Measurements from ENCODE around the gene ZMYND8.

DNA sequence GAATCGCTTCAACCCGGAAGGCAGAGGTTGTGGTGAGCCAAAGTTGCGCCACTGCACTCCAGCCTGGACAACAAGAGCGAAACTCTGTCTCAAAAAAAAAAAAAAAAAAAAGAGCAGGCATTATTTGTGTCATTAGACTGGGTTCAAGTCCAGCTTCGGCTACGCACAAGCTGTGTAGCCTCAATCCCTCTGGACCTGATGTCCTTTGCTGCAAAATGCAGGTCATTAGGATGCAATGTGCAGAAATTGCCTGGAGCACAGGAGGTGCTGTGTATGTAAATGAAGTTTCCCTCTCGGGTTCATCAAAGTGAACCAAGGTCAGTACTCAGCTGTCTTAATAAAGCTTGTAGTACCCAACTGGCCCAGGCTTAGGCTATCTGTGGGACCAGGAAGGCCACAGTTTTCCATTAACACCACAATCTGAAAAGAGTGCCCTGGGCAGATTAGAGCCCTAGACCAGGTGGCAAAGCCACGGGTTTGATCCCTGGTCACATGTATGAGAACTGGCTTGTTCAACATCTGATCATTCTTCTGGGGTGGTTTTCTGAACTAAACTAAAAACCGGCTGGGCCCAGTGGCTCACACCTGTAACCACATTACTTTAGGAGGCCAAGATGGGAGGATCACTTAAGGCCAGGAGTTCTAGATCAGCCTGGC lies 155.3 kb downstream of the ZMYND8 start:
- TF ChIP-seq POLR2A (IDR thresholded peaks at IDR 0.05): no peak
- TF ChIP-seq POLR2AphosphoS5 (IDR thresholded peaks at IDR 0.05): no peak
- TF ChIP-seq, protein P1, sequence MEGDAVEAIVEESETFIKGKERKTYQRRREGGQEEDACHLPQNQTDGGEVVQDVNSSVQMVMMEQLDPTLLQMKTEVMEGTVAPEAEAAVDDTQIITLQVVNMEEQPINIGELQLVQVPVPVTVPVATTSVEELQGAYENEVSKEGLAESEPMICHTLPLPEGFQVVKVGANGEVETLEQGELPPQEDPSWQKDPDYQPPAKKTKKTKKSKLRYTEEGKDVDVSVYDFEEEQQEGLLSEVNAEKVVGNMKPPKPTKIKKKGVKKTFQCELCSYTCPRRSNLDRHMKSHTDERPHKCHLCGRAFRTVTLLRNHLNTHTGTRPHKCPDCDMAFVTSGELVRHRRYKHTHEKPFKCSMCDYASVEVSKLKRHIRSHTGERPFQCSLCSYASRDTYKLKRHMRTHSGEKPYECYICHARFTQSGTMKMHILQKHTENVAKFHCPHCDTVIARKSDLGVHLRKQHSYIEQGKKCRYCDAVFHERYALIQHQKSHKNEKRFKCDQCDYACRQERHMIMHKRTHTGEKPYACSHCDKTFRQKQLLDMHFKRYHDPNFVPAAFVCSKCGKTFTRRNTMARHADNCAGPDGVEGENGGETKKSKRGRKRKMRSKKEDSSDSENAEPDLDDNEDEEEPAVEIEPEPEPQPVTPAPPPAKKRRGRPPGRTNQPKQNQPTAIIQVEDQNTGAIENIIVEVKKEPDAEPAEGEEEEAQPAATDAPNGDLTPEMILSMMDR (IDR thresholded peaks at IDR 0.05): no peak
- TF ChIP-seq EP300 (IDR thresholded peaks at IDR 0.05; ENCODE audit: low read depth): no peak
